ENCODE data around the gene KRT28.

KRT28 gene

DNA sequence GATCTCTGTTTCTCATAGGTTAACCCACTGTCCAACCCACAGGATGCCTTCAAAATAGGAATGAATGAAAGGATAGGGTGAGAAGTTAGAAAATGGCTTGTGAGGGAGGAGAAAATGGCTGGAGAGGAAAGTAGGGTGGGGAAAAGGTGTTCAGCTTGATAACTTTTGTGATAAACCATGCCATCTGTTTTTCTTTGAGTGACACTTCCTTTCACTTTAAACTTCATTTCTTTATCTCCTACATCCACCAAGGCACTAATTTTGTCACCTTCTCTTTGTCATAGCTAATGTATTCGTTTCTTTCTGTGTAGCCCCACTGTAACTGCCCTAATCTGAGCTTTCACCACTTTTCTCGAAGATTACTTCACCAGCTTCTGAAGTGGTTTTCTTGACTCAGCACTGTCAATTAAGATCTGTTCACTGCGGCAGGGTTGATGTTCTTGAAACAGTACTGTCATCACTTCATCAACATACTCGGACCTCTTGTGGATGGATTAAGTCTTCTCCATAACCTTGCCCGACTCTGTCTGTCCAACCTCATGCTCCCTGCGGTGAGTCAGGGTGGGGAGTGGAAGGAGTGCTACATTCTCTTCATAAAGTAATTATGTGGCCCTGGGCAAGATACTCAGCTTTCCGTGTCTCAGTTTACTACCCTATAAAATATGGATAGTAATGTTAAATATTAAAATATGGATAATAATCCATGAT, 28.1 kb upstream of the KRT28 start (continued):
- TF ChIP-seq ZNF37A (tag by site-specific recombination; IDR thresholded peaks at IDR 0.05) (no peak), ZNF843 (tag by site-specific recombination; IDR thresholded peaks at IDR 0.05) (peak; percentile 94), ZNF138 (tag by site-specific recombination; IDR thresholded peaks at IDR 0.05; ENCODE audit: borderline replicate concordance) (no peak), ZNF157 (tag by site-specific recombination; IDR thresholded peaks at IDR 0.05) (no peak), ZNF837 (tag by site-specific recombination; IDR thresholded peaks at IDR 0.05) (no peak), YY2 (tag by site-specific recombination; IDR thresholded peaks at IDR 0.05) (peak; percentile 31; the same call in 1 of the 2 replicates), ZNF76 (tag by site-specific recombination; IDR thresholded peaks at IDR 0.05; ENCODE audit: borderline replicate concordance, low read depth) (no peak), ZNF292 (tag by site-specific recombination; IDR thresholded peaks at IDR 0.05; ENCODE audit: borderline replicate concordance, low read depth) (no peak)
- TF ChIP-seq, protein P1, sequence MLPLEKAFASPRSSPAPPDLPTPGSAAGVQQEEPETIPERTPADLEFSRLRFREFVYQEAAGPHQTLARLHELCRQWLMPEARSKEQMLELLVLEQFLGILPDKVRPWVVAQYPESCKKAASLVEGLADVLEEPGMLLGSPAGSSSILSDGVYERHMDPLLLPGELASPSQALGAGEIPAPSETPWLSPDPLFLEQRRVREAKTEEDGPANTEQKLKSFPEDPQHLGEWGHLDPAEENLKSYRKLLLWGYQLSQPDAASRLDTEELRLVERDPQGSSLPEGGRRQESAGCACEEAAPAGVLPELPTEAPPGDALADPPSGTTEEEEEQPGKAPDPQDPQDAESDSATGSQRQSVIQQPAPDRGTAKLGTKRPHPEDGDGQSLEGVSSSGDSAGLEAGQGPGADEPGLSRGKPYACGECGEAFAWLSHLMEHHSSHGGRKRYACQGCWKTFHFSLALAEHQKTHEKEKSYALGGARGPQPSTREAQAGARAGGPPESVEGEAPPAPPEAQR (tag by site-specific recombination; IDR thresholded peaks at IDR 0.05) = no peak
- TF ChIP-seq, protein P2, sequence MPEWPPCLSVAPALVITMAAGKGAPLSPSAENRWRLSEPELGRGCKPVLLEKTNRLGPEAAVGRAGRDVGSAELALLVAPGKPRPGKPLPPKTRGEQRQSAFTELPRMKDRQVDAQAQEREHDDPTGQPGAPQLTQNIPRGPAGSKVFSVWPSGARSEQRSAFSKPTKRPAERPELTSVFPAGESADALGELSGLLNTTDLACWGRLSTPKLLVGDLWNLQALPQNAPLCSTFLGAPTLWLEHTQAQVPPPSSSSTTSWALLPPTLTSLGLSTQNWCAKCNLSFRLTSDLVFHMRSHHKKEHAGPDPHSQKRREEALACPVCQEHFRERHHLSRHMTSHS (tag by site-specific recombination; IDR thresholded peaks at IDR 0.05) = no peak

DNA sequence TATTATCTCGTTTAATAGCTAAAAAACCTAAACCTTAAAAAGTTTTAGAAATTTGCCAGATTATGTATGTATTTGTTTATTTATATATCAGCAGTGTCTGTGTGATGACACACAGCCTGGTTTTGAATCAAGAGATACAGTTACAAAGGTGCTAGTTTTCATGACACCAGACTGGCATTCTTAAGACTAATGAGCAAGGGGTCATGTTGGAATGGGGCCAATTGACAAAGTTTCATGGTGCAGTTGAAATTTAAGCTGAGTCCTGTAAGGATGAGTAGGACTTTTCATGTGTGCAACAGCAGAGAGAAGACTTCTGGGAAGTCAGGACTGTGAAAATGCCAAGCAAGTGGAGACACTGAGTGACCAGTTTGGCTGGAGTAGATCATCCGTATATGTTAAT, 25.8 kb upstream of the KRT28 start:
- CTCF ChIA-PET = interaction anchor here (0.5 to 3.5 kb wide), 8 partner anchors 17 to 840 kb away, joined by 3 to 16 read pairs (median 3); no protein-coding TSS in a partner anchor
- TF ChIP-seq ZNF629 (tag by site-specific recombination; IDR thresholded peaks at IDR 0.05) (peak; percentile 38; the same call in 1 of the 2 replicates), ZNF366 (tag by site-specific recombination; conservative IDR thresholded peaks at IDR 0.05) (peak; percentile 38), OSR2 (tag by site-specific recombination; IDR thresholded peaks at IDR 0.05) (0 out of 2 replicates have a peak, but pooled peaks have one; percentile 6), ZNF274 (IDR thresholded peaks at IDR 0.05; ENCODE audit: low read length) (no peak), ZNF274 (tag by site-specific recombination; IDR thresholded peaks at IDR 0.05; ENCODE audit: borderline replicate concordance) (no peak), FEZF1 (tag by site-specific recombination; IDR thresholded peaks at IDR 0.05) (no peak), KLF8 (tag by site-specific recombination; IDR thresholded peaks at IDR 0.05) (0 out of 2 replicates have a peak, but pooled peaks have one; percentile 25)
- Histone ChIP-seq H3K4me1 (ENCODE audit: control insufficient read depth, insufficient read depth, low read length) (peaks cover 16% of the 10 kb centered on the region), H3K4me3 (ENCODE audit: low read depth, low read length) (no peak overlapping the region), H3K36me3 (ENCODE audit: control insufficient read depth in 2 of 2, insufficient read depth in 1 of 2, low read length in 2 of 2) (peaks cover 0 to 9% of the 10 kb centered on the region in 2 experiments; a peak in 1 of 3 replicates), H3K9me3 (ENCODE audit: control insufficient read depth, insufficient read depth, low read depth, low read length) (no peaks in the 10 kb centered on the region), H3K27ac (ENCODE audit: extremely low read depth, low read depth, low read length) (no peak overlapping the region)
- POLR2A ChIA-PET = interaction anchor here (1.0 kb wide), 2 partner anchors 696 to 863 kb away, joined by 3 to 4 read pairs; partner anchors contain the start of gene EIF1

DNA sequence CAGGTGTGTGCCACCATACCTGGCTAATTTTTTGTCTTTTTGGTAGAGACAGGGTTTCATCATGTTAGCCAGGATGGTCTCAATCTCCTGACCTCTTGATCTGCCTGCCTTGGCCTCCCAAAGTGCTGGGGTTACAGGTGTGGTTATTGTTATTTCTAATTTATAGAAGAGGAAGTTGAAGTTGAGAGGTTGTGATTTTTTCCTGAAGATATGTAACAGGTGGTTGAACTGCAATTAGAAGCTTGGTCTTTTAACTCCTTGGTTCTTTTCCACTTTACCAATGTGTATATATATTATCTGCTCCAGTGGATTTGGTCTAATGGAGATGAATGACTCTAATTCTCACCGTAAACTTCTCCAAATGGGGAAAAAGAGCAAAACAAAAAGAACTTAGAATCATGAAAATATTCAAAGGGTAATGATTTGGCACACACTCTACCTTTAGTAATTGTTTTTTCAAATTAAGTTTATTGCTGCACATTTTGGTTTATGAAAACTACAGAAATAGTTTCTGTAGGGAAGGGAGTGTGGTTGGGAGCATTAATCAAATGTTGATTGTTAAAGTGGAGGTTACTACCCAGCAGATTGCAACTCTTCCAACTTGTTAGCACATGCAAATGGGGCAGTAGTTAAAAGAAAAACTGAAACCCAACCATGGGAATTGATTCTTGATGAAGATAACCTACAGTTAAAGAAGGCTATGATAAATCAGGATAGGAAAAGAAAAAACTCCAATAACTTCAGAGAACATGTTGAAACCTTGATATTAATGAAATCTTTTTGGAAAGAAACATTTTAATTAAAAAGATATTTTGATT, 24.5 kb upstream of the KRT28 start:
- Histone ChIP-seq H3K4me1 (ENCODE audit: control insufficient read depth, insufficient read depth, low read length) (peaks cover 18% of the 10 kb centered on the region), H3K27ac (ENCODE audit: extremely low read depth, low read depth, low read length) (no peak overlapping the region), H3K4me3 (ENCODE audit: low read depth, low read length) (no peak overlapping the region), H3K36me3 (ENCODE audit: control insufficient read depth in 2 of 2, insufficient read depth in 1 of 2, low read length in 2 of 2) (peaks cover 0 to 13% of the 10 kb centered on the region in 2 experiments; a peak in 1 of 3 replicates), H3K9me3 (ENCODE audit: control insufficient read depth, insufficient read depth, low read depth, low read length) (no peaks in the 10 kb centered on the region)
- CTCF ChIA-PET = interaction anchor here (0.6 to 3.5 kb wide), 7 partner anchors 19 to 839 kb away, joined by 3 to 16 read pairs (median 3); no protein-coding TSS in a partner anchor
- POLR2A ChIA-PET = no interaction called here
- TF ChIP-seq, protein P3, sequence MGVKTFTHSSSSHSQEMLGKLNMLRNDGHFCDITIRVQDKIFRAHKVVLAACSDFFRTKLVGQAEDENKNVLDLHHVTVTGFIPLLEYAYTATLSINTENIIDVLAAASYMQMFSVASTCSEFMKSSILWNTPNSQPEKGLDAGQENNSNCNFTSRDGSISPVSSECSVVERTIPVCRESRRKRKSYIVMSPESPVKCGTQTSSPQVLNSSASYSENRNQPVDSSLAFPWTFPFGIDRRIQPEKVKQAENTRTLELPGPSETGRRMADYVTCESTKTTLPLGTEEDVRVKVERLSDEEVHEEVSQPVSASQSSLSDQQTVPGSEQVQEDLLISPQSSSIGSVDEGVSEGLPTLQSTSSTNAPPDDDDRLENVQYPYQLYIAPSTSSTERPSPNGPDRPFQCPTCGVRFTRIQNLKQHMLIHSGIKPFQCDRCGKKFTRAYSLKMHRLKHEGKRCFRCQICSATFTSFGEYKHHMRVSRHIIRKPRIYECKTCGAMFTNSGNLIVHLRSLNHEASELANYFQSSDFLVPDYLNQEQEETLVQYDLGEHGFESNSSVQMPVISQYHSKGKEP (tag by site-specific recombination; IDR thresholded peaks at IDR 0.05) = 0 out of 2 replicates have a peak, but pooled peaks have one; percentile 10
- TF ChIP-seq, protein P4, sequence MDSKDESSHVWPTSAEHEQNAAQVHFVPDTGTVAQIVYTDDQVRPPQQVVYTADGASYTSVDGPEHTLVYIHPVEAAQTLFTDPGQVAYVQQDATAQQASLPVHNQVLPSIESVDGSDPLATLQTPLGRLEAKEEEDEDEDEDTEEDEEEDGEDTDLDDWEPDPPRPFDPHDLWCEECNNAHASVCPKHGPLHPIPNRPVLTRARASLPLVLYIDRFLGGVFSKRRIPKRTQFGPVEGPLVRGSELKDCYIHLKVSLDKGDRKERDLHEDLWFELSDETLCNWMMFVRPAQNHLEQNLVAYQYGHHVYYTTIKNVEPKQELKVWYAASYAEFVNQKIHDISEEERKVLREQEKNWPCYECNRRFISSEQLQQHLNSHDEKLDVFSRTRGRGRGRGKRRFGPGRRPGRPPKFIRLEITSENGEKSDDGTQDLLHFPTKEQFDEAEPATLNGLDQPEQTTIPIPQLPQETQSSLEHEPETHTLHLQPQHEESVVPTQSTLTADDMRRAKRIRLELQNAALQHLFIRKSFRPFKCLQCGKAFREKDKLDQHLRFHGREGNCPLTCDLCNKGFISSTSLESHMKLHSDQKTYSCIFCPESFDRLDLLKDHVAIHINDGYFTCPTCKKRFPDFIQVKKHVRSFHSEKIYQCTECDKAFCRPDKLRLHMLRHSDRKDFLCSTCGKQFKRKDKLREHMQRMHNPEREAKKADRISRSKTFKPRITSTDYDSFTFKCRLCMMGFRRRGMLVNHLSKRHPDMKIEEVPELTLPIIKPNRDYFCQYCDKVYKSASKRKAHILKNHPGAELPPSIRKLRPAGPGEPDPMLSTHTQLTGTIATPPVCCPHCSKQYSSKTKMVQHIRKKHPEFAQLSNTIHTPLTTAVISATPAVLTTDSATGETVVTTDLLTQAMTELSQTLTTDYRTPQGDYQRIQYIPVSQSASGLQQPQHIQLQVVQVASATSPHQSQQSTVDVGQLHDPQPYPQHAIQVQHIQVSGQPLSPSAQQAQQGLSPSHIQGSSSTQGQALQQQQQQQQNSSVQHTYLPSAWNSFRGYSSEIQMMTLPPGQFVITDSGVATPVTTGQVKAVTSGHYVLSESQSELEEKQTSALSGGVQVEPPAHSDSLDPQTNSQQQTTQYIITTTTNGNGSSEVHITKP (tag by site-specific recombination; IDR thresholded peaks at IDR 0.05) = no peak
- TF ChIP-seq WT1 (tag by site-specific recombination; IDR thresholded peaks at IDR 0.05) = peak; percentile 76
- no peak for TF ChIP-seq ZNF221 (tag by site-specific recombination; IDR thresholded peaks at IDR 0.05; ENCODE audit: borderline replicate concordance)
- TF ChIP-seq SCRT2 (tag by site-specific recombination; IDR thresholded peaks at IDR 0.05) = peak; percentile 91
- no peak for TF ChIP-seq ZNF37A (tag by site-specific recombination; IDR thresholded peaks at IDR 0.05)
- TF ChIP-seq SCRT1 (tag by site-specific recombination; IDR thresholded peaks at IDR 0.05; ENCODE audit: borderline replicate concordance) = peak; percentile 78
- TF ChIP-seq ZNF324 (tag by site-specific recombination; IDR thresholded peaks at IDR 0.05) = no peak
